Fibroblast of skin of left biceps (primary cell): ENCODE data around the gene COMMD6.

Source experiments
- DNase-seq, 2 experiments: peaks; one replicate each; pipeline ENCODE4 v3.0.0-alpha.2; 2013; ENCODE audit warnings: low read depth in 2 of 2

Gene COMMD6

DNA sequence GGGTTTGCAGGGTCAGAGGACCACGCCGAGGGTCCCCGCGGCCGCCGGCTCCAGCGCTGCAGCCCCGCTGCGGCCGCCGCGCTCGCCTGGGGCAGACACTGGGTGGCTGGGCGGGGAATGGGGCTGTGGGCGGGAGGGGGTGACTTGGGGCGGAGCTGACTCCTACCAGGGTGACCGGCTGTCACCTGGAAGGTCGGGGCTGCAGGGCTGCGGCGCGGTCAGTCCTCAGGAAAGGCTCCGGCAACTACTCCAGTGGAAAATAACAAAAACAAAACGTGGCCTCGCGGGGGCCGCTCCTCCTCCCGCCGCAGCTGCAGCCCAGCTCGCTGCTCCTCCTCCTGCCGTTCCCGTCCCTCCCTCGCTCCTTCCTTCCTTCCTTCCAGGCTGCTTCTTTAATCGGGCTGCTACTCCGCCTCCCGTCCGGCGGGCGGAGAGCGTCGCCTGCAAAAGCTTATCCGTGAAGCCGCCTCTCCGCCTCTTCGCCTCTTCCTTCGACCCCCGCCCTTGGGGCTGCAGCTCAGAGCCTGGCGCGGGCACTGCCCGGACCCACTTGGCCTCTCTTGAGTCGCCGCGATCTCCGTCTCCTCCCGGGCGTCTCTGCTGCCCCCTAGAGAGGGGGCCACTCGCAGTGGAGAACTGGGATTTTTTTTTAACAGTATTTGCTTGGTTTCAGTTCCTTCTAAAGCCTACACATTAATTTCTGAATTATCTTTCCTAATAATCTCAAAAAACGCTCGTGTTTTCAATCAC is 55.4 kb downstream of the COMMD6 start, which contains the start of gene TBC1D4:
TBC1D4 (minus strand) TSS at position 100 of the 750 bp plus-strand sequence. CDS start 402 bp downstream, outside the sequence.
- DNase-seq: peak; percentile 57 to 64

DNA sequence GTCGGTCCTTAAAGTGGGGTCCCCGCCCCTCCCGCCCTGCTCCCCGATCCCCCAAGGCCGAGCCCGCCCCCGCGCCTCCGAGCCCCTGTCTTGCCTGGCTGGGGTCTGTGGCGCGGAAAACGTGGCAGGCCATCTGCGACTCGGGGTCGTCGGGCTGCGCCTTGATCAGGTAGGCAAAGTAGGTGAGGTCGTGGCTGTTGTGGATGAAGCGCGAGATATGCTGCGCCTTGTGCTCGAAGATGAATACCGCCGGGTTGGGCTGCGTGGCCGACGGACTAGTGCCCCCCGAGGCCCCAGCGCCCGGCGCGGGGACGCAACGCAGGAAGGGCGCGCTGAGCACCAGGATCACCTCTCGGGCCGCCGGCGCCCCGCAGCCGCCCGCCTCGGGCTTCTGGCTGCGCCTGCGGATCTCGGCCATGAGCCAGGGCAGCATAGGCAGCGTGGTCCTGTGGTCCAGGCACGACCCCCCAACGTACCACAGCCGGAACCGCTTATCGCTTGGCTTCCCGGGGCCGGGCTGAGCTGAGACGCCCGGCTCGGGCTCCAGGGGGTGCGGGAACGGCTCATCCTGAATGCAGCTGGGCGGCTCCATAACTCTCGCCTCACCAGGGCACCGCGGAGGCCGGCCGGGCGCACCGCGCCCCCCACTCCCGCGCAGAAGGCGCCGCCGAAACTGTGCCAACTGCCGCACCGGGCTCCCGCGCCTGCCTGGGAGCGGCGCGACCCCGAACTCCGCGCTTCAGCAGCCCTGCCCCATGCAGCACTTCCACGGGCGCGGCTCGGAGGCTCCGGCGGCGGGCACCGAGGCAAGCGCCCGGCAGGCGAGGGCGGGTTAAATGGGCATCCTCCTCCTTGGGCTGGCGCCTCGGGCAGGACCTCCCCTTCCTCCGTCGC is 56.2 kb downstream of the COMMD6 start:
- no peak for DNase-seq

DNA sequence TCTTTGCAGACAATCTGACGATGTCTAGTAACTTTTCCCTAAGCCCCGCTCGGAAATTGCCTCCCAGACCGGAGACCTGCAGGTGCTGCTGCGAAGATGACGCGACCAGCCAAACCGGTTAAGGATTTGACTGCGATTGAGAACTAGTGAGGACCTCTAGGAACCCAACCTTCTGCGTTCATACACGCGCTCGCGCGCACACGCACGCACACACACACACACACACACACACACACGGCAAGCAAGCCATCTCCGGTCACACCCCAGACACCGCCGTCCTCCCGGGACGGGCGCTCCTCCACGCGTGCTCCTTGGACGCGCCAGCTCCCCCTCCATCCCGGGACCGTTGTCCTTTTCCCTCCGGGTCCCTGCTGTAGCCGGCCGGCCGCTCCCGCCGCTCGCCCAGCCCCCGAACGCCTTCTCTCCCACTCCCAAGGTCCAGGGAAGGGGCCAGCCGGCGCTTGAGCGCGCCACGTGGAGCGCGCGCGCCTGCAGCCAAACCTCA is 56.9 kb downstream of the COMMD6 start:
- DNase-seq: no peak

DNA sequence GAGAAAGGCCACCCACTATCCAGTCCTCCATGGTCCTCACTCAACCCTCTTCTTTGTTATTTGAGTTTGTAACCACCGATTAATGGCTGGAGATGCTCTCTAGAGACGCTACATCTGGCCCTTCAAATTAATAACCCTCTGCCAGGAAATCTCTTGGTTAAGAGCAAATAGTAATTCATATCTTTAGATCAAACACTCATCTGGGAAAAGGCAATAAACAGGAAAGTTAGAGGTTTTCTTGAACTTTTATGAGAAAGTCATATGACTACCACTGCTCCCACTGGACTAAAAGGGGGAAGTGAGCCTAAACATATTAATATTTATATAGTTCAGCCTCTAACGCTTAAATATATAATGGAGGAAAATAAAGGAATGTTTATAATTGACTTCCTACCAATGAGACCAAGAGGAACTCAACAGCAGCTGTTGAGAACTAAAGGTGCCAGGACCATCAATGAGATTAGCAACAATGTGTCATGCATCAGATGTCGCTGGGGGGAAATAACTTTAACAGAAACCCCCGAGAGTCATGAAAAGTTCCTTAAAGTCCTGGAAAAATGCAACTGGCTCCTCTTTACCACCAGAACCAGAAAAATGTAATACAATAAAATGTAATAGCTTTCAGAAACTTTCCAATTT is 58.4 kb downstream of the COMMD6 start:
- DNase-seq: no peak

DNA sequence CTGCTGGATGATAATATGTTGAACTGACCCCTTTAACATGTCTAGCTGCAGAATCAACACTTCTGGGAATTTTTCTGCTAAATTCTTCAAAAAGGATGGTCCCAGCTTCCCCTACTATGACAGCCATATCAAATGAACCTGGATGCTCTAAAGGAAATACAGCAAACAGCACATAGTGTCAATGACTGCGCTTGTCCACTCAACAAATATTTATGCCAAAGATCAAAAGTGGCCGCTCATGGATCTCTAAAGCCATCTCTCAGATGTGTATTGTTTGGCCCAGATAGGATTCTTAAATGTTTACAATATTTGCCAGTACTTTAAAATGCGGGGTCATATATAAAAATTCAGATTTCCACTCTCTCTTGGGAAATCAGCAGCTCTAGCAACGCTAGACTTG is 59.0 kb downstream of the COMMD6 start:
- DNase-seq: no peak
